GM12874 (cell line): Measurements from ENCODE around the gene MYADML2.

Experiments used
- TF ChIP-seq, protein P1 (sequence below): IDR thresholded peaks from 2 replicates; pipeline ENCODE4 v1.5.1; 2011; ENCODE audit warnings: low read depth, mild to moderate bottlenecking, control low read depth, low read length, moderate library complexity; ENCODE audit not compliant: insufficient read depth

MYADML2 gene

DNA sequence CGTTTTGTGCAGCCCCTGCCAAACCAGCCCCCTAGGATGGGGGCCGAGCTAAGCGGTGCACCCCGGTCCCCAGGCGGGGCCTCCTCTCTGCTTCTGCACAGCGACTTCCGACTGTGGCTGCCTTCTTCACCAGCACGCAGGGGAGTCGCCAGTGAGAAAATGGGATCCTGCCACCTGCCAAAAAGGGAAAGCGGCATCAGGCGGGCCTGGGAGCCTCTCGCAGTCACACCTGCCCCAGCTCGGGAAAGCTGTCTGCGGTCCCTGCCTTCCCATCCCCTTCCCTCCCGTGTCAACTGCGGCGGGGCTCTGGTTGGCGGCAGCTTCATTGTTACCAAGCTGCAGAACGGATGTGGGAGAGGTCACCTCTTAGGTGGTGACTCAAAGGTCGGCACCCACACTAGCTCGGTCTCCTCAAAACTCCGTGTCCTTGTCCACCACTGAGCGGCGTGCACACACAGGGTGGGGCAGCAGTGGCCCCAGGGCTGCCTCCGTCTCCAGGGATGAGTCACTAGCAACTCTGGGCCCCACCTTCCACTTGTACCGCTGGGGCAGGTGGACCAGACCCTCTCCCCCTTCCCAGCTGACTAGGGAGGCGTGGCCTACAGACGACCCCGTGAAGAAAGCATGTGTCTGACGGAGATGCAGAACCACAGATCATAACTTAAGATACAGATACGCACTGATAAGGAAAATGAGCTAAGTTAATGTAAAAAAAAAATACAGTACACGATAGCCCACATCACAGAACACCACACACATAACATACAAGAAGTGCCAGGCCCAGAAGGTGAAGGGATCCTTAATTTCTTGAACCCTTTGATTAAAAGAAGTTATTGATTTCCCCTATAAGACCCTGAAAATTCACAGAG, 34.4 kb downstream of the MYADML2 start:
- TF ChIP-seq, protein P1, sequence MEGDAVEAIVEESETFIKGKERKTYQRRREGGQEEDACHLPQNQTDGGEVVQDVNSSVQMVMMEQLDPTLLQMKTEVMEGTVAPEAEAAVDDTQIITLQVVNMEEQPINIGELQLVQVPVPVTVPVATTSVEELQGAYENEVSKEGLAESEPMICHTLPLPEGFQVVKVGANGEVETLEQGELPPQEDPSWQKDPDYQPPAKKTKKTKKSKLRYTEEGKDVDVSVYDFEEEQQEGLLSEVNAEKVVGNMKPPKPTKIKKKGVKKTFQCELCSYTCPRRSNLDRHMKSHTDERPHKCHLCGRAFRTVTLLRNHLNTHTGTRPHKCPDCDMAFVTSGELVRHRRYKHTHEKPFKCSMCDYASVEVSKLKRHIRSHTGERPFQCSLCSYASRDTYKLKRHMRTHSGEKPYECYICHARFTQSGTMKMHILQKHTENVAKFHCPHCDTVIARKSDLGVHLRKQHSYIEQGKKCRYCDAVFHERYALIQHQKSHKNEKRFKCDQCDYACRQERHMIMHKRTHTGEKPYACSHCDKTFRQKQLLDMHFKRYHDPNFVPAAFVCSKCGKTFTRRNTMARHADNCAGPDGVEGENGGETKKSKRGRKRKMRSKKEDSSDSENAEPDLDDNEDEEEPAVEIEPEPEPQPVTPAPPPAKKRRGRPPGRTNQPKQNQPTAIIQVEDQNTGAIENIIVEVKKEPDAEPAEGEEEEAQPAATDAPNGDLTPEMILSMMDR = no peak

DNA sequence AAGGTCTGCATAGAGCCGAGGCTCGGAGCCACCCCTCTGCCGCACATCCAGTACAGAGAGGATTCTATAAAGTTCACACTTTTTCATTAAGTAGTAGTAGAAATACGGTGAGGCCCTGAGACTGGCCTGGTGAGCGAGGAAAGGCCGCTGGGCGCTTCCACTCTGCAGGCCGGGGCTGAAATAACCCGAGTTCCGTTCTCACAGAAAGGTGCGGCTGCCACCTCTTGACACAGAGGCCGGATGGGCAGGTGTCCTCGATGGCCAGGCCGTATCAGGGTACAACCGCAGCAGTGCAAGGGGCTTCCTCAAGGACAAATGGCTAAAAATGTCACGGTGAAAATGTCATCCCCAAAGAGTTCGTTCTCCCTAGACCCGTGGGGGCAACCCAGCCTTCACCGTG, 35.1 kb downstream of the MYADML2 start:
- TF ChIP-seq, protein P1 = no peak

DNA sequence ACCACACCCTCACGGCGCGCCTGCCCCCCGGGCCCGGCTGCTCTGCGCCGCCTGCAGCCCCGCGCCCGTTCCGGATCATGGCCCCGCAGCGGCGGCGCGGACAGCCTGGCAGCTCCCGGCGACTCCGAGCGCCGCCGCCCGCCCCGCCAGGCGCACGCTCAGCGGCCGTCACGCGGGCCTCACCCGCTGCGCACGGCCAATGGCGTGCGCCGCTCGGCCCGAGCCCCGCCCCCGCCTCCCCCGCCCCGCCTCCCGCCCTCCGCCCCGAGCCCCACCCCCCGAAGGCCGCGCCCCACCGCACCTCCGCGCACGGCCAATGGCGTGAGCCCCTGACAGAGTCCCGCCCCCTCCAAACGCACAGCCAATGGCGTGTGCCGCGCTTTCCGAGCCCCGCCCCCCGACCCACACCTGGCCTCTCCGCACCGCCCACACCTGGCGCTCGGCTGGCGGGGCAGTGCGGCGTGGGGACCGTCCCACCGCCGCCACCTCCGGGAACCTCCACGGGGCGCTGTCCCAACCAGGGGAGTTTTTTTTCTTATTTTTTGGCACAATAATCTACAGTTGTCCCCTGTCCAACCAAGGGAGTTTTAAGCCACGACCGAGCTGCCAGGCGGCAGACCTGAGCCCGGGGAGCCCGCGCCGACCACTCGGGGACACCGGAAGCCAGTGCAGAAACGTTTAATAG, 35.6 kb downstream of the MYADML2 start, which contains the start of gene PCYT2:
Gene PCYT2 (minus strand): TSS at position 123 of the 685 bp plus-strand sequence. CDS start 44 bp downstream, at position 79.
- TF ChIP-seq, protein P1 = no peak

DNA sequence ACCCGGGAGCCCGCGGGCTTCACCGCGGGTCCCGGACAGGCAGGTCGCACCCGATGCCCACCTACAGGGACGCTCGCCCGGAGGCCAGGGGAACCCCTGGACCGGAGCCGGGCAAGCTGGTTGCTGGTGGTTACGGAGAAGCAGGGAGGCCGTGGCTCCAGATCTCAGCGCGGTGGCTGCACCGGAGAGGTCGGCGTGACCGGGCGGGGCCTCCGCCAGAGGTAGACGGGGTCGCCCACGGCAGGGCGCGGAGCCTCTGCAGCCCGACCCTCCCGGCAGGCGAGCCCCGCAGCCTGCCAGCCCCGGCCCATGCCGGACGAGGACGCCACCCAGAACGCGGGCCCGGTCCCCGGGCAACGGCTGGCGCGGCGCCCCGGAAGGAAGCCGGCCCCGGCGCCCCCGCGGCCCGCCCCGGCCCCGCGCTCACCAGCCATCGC, 36.2 kb downstream of the MYADML2 start:
- TF ChIP-seq, protein P1 = no peak

DNA sequence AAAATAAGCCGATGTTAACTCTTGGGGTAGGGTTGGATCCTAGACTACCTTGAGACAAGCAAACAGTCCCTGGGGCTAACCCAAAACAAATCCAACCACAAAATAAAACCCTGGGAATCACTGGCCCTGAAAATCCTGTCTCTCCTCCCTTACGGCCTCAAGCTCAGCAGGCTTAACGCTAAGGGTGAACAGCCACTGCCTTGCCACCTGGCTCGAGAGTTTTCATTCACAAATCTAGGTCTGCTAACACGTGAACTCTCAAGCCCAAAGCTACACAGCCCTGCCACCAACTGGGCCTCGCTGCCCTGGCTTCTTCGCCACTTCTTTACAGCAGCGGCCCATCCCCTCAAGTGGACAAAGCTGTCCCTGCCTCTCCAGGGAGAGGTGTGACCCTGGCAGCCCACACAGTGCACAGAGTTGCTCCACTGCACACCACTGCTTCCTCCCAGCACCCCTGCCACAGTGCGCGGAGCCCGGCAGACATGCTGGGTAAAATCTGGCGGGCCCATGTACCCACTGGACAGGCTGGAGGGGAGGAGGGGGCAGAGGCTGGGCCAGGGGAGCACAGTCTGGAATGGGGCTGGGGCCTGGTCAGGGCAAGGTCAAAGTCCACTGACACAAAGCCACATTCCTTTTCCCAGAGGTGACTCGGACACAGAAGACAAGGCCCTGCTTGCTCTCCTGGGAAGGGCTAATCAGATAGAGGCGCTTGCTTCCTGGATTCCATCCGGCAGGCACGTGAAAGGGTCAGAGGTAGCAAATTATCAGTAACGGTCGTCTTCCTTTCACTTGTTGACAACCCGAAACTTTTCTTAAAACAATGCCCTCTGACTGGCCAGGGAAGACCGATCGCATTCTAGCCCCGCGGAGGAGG, 36.8 kb downstream of the MYADML2 start:
- TF ChIP-seq, protein P1 = no peak

DNA sequence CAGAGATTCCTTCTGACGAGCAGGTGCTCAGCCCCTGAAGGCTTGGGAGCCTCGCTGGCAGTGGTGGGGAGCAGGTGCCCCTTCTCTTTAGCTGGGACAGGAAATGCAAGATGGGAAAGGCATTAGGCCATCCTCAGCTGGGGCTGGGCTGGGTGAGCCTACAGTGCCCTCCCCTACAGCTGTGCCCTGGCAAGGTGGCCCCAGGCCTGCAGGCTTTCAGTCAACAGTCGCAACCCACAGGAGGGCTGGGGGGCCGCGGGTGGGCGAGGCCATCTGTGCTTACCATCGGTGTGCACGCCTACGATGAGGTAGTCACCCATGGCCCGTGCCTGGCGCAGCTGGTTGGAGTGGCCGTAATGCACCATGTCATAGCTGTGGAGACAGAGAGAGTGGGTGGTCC, 37.8 kb downstream of the MYADML2 start:
- TF ChIP-seq, protein P1 = no peak
